Cardiac muscle cell (in vitro differentiated cells and primary cell): ENCODE data around the gene OR2M5. TPM values are rescaled to one million over a fixed set of nuclear protein-coding genes. Genes with fewer than 3 reads are reported as not detected.

Experiments
- DNase-seq, 2 donors: peaks; one replicate each; pipeline versions ENCODE4 v3.0.0 to v3.0.0-alpha.2; 2010 to 2017; ENCODE audit warnings: low read depth in 1 of 2, low spot score in 1 of 2
- H3K27ac ChIP-seq: fragments of 200-600 bp; sonication (generic); 2 replicates; pipeline ENCODE4 v1.5.1; 2016
- H3K27me3 ChIP-seq: fragments of 200-600 bp; sonication (generic); 2 replicates; pipeline ENCODE4 v1.6.0; 2016; ENCODE audit warnings: control low read depth
- H3K36me3 ChIP-seq: fragments of 200-600 bp; sonication (generic); 2 replicates; pipeline ENCODE4 v1.5.1; 2016; ENCODE audit warnings: control low read depth
- H3K4me1 ChIP-seq: fragments of 200-600 bp; sonication (generic); 2 replicates; pipeline ENCODE4 v1.8.1; 2017; ENCODE audit warnings: low read depth, mild to moderate bottlenecking, mixed run types
- H3K4me3 ChIP-seq: fragments of 200-600 bp; sonication (generic); 2 replicates; pipeline ENCODE4 v1.5.1; 2016; ENCODE audit warnings: mild to moderate bottlenecking
- H3K9me3 ChIP-seq: fragments of 200-600 bp; sonication (generic); 2 replicates; pipeline ENCODE4 v1.5.1; 2017; ENCODE audit warnings: low read depth, mild to moderate bottlenecking, control low read depth
- polyA plus RNA-seq: library from polyadenylated mRNA; unstranded; fragments of >200 nt; fragmentation: Nextera tagmentation; extraction: Ambion mirVana; gene quantifications from 2 replicates; pipeline ENCODE4 v1.2.1, GENCODE V29; 2016
- total RNA-seq: library from RNA; depleted of rRNA; stranded (reverse); fragments of >200 nt; gene quantifications from 2 replicates; pipeline ENCODE4 v1.2.3, GENCODE V29; 2016
- TF ChIP-seq, protein P1 (sequence below): IDR thresholded peaks from 2 replicates; pipeline ENCODE4 v1.5.1; 2012; ENCODE audit warnings: low read depth, mild to moderate bottlenecking, low read length

Gene OR2M5
- total and polyA plus RNA-seq, 2 experiments from 2014 or later: not detected

DNA sequence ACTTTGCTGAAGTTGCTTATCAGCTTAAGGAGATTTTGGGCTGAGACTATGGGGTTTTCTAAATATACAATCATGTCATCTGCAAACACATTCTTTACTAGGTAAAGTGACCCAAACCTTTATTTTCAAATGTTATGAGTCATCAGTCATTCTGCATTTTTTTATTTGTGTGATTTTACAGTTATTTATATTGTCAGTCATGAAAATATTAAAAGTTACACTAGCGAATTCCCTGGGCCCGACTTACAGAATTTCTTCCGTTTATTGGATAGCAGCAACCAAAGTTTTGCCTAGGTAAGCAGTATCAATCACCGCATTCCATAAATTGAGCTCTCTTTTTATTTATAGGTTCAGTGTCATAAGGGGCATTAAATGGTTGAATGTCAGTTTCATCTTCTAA is 13.8 kb downstream of the OR2M5 start:
- Histone ChIP-seq H3K27ac (no peak overlapping the region), H3K4me1 (no peaks in the 10 kb centered on the region), H3K9me3 (no peaks in the 10 kb centered on the region), H3K36me3 (no peaks in the 10 kb centered on the region), H3K4me3 (no peak overlapping the region), H3K27me3 (no peaks in the 10 kb centered on the region)
- no peak for DNase-seq
- TF ChIP-seq, protein P1, sequence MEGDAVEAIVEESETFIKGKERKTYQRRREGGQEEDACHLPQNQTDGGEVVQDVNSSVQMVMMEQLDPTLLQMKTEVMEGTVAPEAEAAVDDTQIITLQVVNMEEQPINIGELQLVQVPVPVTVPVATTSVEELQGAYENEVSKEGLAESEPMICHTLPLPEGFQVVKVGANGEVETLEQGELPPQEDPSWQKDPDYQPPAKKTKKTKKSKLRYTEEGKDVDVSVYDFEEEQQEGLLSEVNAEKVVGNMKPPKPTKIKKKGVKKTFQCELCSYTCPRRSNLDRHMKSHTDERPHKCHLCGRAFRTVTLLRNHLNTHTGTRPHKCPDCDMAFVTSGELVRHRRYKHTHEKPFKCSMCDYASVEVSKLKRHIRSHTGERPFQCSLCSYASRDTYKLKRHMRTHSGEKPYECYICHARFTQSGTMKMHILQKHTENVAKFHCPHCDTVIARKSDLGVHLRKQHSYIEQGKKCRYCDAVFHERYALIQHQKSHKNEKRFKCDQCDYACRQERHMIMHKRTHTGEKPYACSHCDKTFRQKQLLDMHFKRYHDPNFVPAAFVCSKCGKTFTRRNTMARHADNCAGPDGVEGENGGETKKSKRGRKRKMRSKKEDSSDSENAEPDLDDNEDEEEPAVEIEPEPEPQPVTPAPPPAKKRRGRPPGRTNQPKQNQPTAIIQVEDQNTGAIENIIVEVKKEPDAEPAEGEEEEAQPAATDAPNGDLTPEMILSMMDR: no peak

DNA sequence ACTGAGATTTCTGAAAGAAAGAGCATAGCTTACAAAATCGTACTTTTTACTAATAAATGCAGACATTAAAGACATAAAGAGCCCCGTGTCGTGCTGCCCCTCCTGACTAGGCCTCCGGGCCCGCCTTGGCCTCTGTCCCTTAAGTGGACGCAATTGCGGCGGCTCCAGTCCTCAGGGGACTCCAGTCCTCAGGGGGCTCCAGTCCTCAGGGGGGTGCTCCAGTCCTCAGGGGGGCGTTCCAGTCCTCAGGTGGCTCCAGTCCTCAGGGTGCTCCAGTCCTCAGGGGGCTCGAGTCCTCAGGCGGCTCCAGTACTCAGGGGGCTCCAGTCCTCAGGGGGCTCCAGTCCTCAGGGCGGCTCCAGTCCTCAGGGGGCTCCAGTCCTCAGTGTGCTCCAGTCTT is 19.1 kb downstream of the OR2M5 start:
- no peaks in the 10 kb centered on the region for H3K9me3 ChIP-seq
- H3K27ac ChIP-seq: no peak overlapping the region
- no peak for DNase-seq
- no peaks in the 10 kb centered on the region for H3K36me3 ChIP-seq
- H3K4me1 ChIP-seq: no peaks in the 10 kb centered on the region
- H3K27me3 ChIP-seq: no peaks in the 10 kb centered on the region
- H3K4me3 ChIP-seq: no peak overlapping the region
- TF ChIP-seq, protein P1: no peak

DNA sequence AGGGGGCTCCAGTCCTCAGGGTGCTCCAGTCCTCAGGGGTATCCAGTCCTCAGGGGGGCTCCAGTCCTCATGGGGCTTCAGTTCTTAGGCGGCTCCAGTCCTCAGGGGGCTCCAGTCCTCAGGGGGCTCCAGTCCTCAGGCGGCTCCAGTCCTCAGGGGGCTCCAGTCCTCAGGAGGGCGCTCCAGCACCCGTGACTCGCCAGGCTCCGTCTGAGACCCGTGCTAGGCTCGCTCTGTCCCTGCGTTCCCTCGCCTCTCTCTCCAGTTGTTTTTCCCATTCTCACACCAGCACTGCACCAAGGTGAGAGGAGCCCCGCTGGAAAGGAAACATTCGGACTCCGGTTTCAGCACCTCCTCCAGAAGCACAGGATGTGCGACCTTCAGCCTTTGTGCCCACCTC is 20.2 kb downstream of the OR2M5 start:
- no peaks in the 10 kb centered on the region for H3K36me3 ChIP-seq
- no peaks in the 10 kb centered on the region for H3K4me1 ChIP-seq
- no peaks in the 10 kb centered on the region for H3K27me3 ChIP-seq
- DNase-seq: no peak
- H3K9me3 ChIP-seq: no peaks in the 10 kb centered on the region
- TF ChIP-seq, protein P1: no peak
- no peak overlapping the region for H3K27ac ChIP-seq
- H3K4me3 ChIP-seq: no peak overlapping the region

DNA sequence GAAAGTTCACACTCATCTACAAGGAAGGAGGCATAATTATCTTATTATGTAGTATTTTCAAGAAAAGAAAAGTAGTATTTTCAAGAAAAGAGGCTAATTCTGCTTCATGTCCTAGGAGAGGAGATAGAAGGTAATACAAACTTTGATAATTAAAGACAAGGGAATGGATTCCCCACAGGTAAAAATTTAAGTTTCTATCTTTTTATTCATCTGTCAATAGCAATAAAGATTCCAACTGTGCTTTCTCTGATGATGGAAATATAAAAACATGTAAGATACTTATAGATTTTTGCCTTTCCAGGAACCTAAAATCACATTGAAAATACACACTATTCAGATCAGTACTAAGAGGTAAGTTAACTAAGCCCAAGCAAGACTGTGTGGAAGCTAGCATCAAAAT is 29.6 kb downstream of the OR2M5 start, which contains the start of gene OR2M2:
OR2M2 (plus strand) TSS at position 301 of the 400 bp plus-strand sequence. CDS start 5,165 bp downstream, outside the sequence.
- Histone ChIP-seq H3K4me1 (no peaks in the 10 kb centered on the region), H3K27ac (no peak within 1 kb of the TSS), H3K36me3 (no peaks in the 10 kb centered on the region), H3K4me3 (no peak within 1 kb of the TSS), H3K27me3 (no peaks in the 10 kb centered on the region), H3K9me3 (no peaks in the 10 kb centered on the region)
- no peak for DNase-seq
- TF ChIP-seq, protein P1: no peak

DNA sequence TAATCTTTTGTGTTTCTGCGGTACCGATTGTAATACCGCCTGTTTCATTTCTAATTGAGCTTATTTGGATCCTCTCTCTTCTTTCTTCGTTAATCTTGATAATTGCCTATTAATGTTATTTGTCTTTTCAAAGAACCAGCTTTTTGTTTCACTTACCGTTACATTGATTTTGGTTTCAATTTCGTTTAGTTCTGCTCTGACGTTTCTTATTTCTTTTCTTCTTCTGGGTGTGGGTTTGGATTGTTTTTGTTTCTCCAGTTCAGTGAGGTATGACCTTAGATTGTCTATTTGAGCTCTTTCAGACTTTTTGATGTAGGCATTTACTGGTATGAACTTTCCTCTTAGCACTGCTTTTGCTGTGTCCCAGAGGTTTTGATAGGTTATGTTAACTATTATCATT is 39.0 kb downstream of the OR2M5 start:
- Histone ChIP-seq H3K27me3 (no peaks in the 10 kb centered on the region), H3K9me3 (no peaks in the 10 kb centered on the region), H3K4me3 (no peak overlapping the region), H3K36me3 (no peaks in the 10 kb centered on the region), H3K27ac (no peak overlapping the region), H3K4me1 (no peaks in the 10 kb centered on the region)
- TF ChIP-seq, protein P1: no peak
- no peak for DNase-seq

DNA sequence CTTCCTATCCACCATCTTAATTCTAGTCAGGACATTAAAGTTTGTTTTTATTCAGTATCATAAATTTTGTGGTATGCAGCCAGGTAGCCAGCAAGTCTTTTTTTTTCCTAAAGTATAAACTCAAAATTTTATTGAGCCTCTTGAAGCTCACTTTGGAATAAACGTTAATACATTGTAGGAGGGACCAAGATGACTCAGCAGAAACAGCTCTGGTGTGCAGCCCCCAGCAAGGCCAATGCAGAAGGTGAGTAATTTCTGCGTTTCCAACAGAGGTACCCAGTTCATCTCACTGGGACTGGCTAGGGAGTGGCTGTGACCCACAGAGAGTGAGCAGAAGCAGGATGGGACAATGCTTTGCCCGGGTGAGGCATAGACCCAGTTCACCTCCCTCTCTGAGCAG is 42.4 kb downstream of the OR2M5 start:
- H3K4me3 ChIP-seq: no peak overlapping the region
- no peak overlapping the region for H3K27ac ChIP-seq
- DNase-seq: no peak
- no peaks in the 10 kb centered on the region for H3K9me3 ChIP-seq
- no peaks in the 10 kb centered on the region for H3K36me3 ChIP-seq
- TF ChIP-seq, protein P1: no peak
- H3K4me1 ChIP-seq: no peaks in the 10 kb centered on the region
- no peaks in the 10 kb centered on the region for H3K27me3 ChIP-seq
